HFF-Myc (cell line): ENCODE measurements around the gene ANTXR2.

Experiments
- DNase-seq: peaks from one replicate; pipeline ENCODE4 v3.0.0-alpha.2; 2011; ENCODE audit warnings: low read depth; ENCODE audit errors: extremely low read depth
- H3K4me3 ChIP-seq: replicated peaks from 2 replicates; pipeline ENCODE4 v1.5.1; 2011; ENCODE audit warnings: low read depth, mild to moderate bottlenecking, control low read depth, low read length
- TF ChIP-seq, protein P1 (sequence below): IDR thresholded peaks from 2 replicates; pipeline ENCODE4 v1.5.1; 2012; ENCODE audit warnings: mild to moderate bottlenecking, low read depth, low read length, control low read depth; ENCODE audit errors: missing control alignments

The ANTXR2 gene

GRCh38 chr4:80075995-80076675 is 3.1 kb upstream of the ANTXR2 start:
- TF ChIP-seq, protein P1, sequence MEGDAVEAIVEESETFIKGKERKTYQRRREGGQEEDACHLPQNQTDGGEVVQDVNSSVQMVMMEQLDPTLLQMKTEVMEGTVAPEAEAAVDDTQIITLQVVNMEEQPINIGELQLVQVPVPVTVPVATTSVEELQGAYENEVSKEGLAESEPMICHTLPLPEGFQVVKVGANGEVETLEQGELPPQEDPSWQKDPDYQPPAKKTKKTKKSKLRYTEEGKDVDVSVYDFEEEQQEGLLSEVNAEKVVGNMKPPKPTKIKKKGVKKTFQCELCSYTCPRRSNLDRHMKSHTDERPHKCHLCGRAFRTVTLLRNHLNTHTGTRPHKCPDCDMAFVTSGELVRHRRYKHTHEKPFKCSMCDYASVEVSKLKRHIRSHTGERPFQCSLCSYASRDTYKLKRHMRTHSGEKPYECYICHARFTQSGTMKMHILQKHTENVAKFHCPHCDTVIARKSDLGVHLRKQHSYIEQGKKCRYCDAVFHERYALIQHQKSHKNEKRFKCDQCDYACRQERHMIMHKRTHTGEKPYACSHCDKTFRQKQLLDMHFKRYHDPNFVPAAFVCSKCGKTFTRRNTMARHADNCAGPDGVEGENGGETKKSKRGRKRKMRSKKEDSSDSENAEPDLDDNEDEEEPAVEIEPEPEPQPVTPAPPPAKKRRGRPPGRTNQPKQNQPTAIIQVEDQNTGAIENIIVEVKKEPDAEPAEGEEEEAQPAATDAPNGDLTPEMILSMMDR = no peak
- no peak overlapping the region for H3K4me3 ChIP-seq
- DNase-seq = no peak

DNA sequence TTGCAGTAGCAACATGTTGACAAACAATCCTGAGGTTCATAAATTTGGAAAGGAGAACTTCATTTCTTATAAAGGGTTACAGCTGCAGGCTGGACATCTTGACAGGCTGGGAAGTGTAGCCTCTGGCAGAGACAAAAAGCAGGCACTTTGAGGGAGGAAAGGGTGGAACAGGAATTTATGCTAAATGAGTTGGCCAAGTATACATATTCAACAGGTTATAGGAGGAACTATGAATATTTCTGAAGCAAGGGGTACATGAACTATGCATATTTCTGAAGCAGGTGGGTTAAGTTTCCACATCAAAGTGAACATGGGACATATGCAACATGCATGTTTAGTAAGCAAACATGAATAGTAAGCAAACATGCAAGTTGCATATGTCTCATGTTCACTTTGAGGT is 1.6 kb upstream of the ANTXR2 start:
- H3K4me3 ChIP-seq = no peak overlapping the region
- TF ChIP-seq, protein P1 = no peak
- no peak for DNase-seq

- H3K4me3 ChIP-seq = no peak overlapping the region
- TF ChIP-seq, protein P1 = no peak
- DNase-seq = no peak
These were observed 1.0 kb upstream of the ANTXR2 start for GRCh38 chr4:80074069-80074468.

DNA sequence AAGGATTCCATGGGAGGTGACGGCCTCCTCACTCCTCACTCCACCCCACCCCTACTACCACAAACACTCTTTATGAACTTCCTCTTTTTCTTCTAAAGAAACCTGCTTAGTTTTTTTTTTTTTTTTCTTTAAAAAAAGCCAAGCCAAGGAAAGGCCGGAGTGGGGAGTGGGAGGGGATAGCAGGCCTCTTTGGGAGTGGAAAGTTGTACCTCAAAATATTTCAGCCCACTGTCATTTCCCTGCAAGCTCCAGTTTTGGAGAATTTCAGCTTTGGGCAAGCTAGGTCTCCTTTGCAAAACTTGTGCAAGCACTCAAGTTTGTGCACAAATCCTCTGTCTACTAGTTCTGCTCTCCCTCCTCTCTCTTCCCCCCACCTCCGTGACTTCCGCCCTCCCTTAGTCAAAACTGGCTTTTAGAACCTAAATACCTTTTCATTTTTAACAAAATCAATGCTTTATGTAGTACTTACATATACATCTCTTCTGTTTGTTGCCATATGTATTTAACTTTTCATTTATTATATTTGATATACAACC is 512 bp upstream of the ANTXR2 start:
- no peak for DNase-seq
- TF ChIP-seq, protein P1 = no peak
- peak overlapping the region; percentile 93 for H3K4me3 ChIP-seq

DNA sequence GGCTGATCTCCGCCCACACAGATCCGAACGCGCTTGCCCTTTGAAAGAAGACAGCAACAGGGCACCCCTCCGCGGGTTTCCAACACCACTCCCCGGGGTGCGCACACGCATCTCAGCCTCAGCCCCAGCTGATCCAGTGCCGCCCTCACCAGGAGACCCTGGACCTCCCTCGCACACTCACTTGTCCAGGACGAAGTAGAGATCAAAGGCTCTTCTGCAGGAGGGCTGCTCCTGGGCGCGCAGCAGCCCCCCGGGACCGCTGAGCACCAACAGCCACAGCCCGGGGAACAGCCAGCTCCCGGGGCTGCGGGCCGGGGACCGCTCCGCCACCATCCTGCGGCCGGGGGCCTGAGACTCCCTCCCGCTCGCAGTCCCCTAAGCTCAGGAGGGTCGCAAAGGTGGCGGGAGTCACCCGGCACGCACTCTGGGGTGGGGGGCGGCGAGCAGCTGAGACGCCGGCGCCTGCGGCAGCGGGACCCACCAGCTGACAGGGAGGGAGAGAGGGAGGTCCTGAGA is 743 bp downstream of the ANTXR2 start:
- peak overlapping the region; percentile 93 for H3K4me3 ChIP-seq
- no peak for DNase-seq
- TF ChIP-seq, protein P1 = no peak

GRCh38 chr4:80071604-80072227 is 1.3 kb downstream of the ANTXR2 start:
- no peak for DNase-seq
- TF ChIP-seq, protein P1 = no peak
- peak overlapping the region; percentile 93 for H3K4me3 ChIP-seq
